ENCODE data around the gene PAX3.

PAX3 gene

DNA sequence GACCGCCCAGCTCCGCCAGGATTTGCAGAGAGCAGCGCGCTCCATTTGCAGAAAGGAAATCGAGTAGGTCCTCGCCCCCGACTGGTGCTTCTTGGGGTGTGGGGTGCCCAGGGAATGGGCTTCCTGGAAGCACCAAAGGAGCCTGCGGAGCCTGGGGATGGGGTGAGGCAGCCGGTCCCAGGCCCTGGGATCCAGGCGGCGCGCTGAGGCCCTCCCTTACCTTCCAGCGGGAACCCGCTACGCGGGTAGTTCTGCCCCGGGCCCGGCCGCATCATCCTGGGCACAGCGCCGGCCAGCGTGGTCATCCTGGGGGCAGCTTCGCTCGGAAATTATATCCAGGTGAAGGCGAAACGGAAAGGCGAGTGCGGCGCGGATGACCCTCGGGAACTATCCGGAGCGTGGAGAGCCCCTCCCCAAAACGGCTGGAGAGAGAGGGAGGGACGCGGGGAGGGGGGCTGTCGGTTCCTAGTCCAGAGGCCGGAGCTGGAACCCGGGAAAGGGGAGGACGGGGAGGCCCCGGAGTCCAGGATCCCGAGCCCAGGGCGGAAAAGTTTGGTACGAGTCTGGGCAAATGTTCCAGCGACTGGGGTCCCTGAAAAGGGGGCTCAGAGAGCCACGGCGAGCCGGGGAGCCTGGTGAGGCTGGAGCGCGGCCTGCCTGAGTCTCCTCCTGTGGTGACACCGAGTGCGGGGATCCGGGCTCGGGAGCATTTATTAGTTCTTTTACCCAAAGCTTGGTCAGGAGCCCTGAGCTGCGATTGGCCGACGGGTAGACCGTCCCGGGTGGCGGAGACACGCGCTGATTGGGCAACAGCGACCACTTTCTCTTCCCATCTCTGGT, at the start of gene PAX3:
PAX3 (minus strand) TSS at position 688 of the 840 bp plus-strand sequence; CDS start at position 305, 383 bp downstream.
- no peak for DNase-seq (ENCODE audit: low read depth)

DNA sequence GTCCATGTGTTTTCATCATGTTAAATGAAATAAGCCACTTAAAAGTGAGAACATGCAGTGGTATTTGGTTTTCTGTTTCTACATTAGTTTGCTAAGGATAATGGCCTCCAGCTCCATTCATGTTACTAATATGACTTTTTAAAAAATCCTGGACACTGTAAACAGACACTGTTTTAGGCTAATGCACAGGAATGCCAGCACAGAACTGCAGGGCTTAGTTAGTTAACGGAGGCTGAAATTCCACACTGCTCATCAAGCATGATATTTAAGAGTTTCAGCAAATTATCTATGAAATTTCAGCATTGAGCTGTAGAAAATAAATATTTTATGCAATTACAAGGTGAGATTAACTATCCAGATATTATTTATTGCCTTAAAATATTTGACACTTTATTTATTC, 42.5 kb upstream of the PAX3 start:
- no peak for DNase-seq (ENCODE audit: low read depth)

DNA sequence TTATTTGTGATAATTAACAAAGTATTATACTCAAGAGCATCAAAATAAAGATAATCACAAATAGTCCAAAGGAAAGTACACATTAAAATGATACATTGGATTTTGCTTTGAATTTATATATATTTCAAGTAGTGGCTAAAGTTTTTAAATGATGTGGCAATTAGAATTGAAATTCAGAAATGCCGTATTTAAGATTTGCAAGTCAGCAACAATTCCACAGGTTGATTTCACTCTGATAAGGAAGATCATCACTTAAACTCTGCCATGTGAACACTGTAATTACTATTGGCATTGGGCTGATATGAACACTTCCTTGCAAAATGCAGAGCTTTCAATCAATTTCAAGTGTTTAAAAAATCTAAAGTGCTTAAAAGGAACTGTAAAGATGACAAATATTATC, 39.6 kb upstream of the PAX3 start:
- no peak for DNase-seq (ENCODE audit: low read depth)

DNA sequence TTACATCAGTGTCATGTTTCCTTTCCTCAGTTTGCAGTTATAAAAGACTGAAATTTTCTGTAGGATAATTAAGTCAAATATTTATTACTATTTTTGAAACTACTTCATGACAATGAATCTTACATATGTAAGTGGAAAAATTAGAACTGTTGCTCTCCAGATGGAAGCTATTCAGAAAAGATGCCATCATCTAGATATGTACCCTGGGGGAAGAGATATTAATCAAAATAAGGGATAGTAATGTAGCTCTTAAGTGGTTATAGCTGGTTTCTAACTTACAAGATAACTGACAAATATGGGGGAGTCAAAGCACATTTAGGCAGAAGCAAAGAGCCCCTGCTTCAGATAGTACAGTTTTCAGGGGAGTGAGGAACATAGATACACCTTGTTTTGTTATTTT, 38.1 kb upstream of the PAX3 start:
- DNase-seq (ENCODE audit: low read depth), result no peak

DNA sequence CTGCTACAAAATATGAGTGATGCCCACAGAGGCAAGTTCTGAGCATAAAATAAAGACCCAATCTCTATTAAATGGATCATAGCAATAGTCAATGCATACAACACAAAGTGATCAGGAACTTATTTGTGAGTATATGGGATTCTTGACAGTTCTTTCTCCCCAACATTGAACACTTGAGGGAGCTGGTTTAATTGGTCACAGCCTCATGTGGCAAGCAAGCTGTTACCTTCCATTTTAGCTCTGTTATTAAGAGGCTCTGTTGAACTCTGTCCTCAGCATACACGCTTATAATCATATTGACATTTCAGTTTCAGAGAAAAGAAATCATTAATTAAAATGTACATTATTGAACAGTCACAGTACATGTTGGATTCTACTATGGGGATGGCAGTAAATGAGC, 37.6 kb upstream of the PAX3 start:
- DNase-seq (ENCODE audit: low read depth), result no peak

DNA sequence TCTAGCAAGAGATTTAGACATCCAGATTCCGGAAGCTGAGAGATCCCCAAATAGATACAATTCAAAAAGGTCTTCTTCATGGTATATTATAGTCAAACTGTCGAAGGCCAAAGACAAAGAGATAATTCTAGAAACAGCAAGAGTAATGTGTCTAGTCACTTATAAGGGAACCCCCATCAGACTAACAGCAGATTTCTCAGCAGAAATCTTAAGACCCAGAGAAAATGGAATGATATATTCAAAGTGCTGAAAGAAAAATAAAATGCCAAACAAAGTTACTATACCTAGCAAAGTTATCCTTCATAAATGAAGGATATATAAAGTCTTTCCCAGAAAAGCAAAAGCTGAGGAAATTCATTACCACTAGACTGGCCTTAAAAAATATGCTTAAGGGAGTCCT, 36.1 kb upstream of the PAX3 start:
- DNase-seq (ENCODE audit: low read depth), result no peak

DNA sequence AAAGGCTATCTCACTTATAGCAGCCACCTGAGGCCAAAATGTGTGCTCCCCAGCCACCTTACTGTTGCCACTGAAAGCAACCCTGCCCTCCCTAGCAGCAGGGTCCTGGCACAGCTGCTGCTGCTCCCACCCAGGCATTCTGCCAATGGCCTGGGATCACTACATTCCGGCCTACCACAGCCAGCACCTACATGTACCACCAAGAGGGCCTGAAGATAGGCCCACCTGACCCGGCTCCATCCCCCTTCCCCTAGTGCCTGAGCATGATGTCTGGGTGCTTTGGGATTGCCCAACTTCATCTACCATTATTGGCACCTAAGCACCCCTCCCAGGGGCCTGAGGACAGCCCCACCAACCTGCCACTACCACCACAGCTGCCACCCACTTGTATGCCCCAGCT, 34.6 kb upstream of the PAX3 start:
- no peak for DNase-seq (ENCODE audit: low read depth)

DNA sequence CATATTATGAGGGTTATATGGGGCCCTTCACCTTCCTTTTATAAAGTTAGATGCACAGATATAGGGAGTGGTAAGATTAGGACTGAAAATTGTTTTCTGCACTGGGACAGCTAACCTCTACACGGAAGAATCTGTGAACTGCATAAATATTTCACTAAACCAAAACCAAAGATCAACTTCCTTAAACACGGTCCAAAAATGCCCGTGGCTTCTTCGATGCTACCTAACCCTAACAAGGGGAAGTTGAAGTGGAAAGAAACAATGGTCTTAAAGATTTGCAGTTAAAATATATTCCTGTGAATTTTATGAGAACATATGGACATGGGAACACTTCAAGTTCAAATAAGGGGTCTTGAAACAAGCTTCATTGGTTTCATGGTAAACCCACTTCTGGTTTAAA, 33.3 kb upstream of the PAX3 start:
- no peak for DNase-seq (ENCODE audit: low read depth)

DNA sequence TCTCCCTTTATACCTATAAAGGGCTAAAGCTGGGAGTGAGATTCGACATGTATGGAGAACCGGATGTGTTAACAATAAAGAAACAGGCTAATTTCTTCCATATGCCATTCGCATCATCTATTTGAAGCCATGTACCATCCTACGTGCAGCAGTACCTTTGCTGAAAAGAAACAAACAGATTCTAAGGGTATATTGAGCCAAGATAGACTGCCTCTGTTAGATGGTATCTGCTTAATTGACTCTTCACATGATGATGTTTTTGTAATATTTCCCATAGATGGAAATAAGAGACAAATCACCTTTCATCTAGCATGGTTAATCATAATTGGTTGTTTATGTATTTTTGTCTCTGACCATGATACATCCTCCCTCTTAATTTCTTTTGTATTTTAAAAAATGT, 32.1 kb upstream of the PAX3 start:
- DNase-seq (ENCODE audit: low read depth), result no peak

DNA sequence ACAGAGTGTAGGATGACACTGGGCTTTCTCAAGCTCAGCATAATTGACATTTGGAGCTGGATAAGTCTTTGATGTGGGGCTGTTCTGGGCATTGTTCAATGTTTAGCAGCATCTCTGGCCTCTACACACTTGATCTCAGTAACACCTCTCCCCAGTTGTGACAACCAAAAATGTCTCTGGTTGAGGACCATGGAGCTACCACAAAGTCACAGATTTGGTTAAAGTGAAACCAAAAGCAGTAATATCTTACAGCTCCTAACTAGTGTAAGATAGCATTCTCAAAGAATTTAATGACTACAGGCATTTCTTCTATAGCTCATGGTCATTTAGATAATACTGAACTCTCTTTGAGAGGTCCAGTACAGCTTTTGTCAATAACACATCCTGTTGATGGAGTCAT, 23.4 kb upstream of the PAX3 start:
- no peak for DNase-seq (ENCODE audit: low read depth)

DNA sequence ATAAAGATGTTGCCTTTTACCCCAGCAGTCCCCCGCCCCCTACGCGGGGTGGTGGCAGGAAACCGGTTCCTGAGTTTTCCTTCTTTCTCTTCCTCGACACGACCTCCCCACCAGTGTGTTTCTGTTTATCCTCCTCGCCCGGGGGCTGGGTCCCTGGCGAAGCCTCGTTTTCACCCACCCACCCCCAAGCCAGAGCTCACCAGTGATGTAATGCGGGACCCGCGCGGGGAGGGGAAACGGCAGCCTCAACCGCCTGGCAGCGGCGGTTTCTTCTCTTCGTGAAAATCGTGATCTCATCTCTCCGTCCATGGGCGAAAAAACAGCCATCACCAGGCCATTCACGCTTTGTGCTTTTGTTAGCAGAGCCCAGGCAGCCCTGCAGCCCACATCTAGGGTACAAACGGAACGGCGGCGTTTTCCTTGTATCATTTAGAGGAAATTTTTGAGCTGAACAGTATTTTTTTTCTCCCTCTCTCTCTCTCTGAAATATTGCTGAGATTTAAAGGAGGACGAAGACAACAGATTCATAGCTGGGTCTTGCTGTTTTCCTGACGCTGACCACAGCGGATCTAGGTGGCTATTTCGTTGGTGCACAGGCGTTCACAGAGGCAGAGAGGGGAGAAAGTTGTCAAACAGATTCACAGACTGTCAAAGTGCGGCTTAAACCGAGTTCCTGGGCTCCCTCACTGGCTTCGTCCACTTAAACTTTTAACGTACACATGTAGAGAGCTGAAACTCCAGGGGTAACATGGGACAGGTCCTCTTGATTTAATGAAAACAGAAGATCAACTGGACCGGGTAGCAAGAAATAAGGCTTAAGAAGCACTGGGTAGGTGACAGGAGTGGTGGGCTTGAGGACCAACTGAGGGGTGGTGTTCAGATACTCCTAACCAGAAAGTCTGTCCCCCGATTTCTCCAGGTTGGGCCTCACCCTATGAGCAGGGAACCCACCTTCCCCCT, 21.9 kb upstream of the PAX3 start:
- DNase-seq (ENCODE audit: low read depth), result no peak

DNA sequence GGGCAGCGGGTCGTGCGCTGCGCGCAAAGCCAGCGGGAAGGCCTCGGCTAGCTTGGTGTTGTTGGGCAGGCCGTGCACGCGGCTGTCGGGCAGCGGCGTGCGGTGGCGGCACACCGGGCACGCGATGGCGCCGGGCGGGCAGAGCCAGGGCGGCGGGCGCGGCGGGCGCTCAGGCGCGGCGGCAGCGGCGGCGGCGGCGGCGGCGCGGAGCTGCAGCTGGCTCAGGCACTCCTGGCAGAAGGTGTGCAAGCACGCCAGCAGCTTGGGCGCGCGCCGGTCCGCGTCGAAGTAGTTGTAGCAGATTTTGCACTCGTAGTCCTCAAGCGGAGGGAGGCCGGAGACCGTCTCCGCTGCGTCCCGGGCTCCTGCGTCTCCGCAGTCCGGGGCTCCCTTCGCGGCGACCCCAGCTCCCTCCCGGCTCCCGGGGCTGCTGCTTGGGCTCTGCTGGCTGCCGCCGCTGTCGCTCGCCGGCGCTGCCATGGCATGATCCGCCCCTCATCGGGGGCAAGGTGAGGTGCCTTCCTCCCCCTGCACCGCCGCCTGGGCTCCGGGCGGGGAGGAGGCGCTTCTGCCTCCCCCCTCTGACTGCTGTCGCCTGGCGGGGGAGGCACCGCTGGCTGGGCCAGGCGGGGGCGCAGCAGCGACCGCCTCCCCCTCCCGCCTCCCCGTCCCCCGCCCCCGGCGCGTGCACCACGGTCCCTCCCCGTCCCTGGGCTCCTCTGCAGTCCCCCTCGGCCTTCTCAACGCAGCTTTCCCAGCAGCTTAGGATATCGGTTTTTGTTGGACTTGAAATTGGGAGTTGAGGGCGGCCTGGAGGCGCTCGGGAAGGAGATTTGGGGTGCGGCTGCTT, 21.0 kb upstream of the PAX3 start:
- DNase-seq (ENCODE audit: low read depth), result no peak

DNA sequence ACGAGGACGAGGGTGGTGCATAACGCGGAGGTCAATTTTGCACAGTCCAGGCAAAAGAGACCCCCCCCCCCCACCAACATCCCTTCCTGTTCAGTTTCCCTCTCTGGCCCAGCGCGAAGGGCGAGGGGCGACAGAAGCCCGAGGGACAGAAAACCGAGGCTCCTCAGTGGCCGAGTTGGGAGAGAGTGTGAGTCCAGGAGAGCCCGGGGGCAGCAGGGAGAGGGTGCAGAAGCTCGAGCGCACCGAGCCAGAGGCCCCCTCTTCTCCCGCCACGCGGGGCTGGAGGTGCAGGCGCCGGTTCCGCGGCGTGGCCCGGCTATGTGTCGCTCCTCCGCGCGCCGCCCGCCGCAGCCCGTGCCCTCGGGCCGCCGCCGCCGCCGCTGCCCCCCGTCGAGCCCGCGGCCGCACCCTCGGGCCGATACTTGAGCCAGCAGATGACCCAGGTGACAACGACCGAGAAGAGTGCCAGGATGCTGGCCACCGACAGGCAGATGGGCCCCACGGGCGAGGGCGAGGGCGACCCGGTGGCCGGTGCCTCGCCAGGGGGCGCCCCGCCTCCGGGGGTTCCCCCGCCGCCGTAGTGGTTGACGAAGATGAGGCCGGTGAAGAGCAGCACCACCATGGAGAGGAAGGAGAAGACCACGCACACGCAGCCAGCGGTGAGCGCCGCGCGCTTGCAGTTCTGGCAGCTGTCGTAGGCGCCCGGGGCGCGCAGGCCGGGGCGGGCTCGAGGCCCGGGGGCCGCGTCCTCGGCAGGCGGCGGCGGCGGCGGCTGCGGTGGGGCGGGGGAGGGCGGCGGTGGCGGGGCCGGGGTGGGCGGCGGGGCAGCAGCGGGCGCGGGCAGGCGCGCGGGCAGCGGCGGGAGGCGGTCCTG, 20.2 kb upstream of the PAX3 start:
- no peak for DNase-seq (ENCODE audit: low read depth)

DNA sequence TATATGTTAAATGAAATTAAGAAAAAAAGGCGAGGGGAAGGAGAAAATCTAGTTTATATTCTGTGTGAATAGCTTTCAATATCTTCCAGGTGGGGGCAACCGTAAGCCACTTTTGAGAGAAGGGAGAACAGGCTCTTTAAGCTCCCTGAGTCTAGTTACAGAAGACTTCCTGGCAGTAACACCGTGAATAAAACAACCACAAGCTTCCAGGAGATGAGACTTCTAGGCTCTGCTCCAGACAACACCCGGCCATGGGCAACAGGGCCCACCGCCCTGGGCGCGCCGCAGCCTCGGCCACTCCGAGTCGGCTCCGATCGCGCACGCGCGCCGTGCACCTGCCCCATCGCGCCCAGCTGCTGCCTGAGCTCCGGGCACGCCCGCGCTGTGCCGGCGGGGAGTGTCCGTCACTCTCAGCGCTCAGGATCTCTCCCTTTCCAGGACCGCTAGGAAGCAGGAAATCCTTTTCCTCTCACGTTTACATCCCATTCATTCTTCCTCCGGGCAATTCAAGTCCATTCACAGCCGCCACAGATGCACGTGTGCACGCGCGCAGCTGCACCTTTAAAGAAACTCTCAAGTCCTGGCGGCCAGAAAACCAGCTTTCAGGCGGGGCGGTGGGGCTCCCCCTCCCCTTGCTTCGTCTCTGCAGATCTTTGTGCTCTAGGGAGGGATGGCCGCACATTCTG, 19.4 kb upstream of the PAX3 start:
- no peak for DNase-seq (ENCODE audit: low read depth)

DNA sequence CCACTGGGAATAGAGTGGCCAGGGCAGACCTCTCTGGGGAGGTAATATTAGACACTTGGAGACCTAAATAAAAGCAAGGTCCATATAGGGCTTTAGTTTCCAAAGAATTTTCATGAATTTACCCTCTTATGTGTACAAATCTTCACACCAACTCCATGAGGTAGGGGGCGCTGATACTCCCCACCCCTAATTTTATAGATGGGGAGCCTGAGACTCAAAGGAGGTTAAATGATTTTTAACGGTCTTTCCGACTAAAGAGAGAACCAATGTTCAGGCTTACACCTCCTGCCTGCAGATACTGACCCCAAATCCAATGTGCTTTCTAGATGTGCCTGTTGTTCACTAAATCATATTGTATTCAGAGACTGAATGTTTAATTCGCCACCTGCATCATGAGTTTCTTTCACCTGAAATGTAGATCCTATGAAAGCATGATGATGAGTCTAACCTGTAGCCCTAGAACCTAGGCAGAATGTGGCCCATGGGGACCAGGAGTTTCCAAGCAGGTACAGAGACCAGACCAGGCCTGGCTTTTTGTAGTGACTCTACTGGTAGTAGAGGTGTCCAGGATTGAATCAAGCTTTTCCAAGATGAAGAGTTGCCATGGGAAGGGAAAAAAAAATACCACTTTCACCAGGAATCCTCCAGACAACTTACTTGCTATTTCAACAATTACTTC, 16.8 kb upstream of the PAX3 start:
- DNase-seq (ENCODE audit: low read depth), result no peak

DNA sequence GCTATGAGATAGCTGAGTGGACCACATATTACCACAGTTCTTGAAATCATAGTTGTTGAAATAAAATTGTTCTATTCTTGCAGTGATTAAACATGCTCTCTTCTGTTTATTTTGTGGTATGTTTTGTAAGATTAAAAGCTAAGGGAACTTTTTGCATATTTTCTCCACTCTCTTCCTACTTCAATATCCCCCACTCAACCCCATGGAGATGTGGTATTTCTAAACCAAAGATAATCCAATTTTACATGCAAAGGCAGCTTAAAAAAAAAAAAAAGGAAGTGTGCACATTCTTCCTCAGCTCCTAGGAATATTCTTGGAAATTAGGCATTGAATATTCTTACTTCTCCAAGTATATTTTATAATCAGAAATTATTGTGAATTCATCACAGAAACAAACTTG, 15.0 kb upstream of the PAX3 start:
- no peak for DNase-seq (ENCODE audit: low read depth)

DNA sequence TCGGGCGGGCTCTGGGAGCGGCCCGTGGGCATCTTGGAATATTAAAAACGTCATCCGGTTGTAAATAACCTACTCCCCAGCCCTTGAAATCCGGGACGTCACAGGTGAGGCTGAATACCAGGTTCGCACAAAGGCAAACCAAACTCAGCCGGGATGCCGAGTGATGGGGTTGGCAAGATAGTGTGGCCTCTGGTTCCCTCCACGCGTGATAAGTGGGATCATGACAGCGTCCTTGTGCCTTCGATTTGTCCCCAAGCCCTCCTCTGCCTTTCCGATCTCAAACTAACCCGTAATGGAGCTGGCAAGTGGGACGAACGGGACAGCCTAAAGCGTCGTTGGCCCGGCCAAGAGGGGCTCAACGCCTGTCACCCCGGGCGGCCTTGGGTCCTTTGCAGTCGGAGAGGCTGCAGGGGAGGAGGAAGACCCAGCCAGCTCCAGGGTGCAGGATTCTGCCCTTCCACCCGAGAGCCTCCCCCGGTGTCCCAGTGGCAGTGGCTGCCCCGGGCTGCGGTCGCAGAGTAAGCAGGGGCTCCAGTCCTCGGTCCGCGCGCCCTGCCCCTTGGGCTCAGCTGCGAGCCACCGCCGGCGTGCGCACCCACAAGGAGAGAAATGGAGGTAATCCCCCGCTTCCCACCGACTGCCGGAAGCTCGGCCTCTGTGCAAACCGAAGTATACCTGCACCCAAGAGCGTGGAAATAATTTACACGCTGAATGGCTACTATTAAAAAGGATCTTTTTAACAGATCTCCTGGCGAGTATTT, 13.4 kb upstream of the PAX3 start:
- DNase-seq (ENCODE audit: low read depth), result no peak

DNA sequence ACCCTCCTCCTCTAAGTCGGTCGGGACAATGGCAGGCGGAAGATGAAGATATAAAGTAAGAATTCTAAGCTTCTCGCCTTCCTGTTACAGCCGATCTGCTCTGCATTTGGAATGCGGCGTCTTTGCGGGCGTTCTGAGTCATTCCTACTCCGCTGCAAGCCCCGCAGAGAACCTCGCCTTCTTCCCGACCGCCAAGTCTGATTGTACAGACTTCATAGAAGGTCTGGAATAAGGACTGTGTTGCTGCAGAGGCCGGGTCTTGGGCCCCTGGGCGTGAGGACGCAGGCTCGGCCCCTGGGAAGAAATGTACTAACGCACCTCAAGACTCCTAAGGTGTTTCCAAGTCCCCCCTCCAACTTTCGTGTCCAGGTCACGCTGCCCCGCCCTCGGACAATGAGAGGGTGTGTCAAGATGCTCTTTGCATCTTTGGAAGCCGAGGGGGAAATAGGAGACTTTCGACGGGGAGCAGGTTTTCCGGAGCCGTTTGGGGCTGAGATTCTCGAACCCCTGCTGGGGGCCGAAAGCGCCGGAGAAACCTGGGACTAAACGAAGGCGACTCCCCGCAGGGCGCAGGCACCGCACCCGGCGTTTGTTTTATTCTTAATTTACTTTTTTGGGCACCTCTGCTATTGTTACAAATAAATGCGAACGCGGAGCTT, 12.7 kb upstream of the PAX3 start:
- DNase-seq (ENCODE audit: low read depth), result no peak

All from activated T-helper 9 cell treated with anti-CD3 and anti-CD28 coated beads, Interleukin-2, amount 50 U/mL, for 16 hours (primary cell).